ENCODE data around the gene TNRC6C.
A peak's percentile ranks its signal among the peaks of the same experiment; 100 is the strongest.

Gene TNRC6C

DNA sequence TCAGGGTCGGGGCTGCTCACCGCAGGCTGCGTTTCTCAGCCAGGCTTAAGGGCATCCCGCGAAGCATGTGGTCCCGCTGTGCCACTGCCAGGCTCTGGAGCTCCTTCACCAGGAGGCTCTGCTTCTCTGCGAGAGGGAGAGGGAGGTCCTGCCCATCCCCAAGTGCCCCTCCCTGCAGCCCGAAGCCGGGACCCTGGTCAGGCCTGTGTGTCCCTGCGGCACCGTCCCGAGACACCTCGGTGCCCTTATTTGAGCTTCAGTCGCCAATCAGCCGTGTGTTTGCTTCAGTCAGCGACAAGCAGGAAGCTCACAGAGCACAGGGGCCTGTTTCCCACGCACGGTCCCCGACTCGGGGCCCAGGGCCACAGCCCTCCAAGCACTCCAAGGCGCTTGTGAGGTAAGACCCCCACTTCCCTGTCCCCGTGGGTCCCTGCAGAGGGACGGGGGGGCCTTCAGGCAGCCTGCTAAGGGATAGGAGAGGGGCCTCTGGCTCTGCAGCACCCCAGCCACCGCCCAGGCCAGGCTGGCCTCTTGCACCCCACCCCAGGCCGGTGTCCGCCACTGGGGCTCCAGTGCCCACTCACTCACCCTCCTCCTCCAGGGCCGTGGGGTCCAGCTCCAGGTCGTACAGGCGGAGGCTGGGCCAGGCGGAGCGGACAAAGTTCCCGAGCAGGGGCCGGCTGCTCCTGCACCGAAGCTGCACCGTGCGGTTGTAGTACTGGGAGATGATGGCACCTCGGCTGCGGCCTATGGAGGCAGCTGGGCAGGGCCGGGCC lies 166.8 kb downstream of the TNRC6C start:
- no peak for DNase-seq (ENCODE audit: low spot score)

DNA sequence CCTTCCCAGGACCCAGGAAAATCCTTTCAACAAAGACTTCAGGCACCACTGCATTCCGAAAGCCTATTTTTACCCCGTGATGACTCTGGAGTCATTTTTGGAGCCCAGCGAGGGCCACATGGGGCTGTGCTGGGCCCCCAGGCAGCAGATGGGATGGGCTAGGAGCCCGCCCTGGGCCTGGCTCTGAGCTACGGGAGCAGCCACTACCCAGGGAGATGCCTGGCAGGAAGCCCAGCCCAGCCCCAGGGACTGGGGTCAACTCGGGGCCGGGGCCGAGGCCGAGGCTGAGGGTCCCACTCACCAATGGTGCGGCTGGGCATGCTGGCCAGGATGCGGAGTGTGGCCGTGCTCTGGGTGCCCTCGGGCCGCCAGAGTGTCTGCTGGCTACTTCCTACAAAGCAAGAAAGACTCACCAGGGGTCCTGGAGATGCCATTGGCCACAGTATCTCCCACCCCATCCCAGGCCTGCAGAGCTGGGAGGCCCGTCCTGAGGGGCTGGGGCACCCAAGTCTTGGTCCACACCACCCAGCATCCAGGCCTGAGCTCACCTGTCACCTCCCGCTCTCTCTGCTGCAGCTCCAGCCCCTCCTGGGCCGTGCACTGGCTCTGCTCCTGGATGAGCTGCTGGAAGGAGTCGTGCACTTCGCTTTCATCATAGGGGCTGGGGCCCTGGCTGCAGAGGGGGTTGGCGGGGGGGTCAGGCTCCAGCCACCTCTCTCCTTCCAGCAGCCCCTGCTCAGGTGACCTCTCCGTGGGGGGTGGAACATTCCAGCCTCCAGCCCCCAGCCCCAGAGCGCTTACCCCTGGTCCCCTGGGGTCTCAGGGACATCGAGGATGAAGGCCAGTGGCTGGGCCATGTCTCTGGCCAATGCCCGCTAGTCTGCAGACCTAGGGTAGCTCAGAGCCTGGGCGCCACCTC lies 167.7 kb downstream of the TNRC6C start:
- no peak for DNase-seq (ENCODE audit: low spot score)

DNA sequence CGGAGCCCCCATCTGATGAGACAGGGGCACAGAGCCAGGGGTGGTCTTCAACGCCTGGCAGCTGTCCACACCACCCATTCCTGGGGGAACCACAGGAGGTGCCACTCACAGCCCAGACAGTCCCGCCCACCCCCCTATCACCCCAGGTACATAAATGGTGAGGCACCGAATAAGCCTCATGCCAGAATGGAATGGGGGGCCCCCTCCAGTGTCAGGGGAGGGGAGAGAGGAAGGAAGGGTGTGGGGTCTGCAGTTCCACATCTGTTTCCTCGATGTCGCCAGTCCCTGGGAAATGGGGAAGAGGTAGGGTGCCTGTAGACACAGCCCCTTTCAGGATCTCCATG lies 168.4 kb downstream of the TNRC6C start:
- no peak for DNase-seq (ENCODE audit: low spot score)

DNA sequence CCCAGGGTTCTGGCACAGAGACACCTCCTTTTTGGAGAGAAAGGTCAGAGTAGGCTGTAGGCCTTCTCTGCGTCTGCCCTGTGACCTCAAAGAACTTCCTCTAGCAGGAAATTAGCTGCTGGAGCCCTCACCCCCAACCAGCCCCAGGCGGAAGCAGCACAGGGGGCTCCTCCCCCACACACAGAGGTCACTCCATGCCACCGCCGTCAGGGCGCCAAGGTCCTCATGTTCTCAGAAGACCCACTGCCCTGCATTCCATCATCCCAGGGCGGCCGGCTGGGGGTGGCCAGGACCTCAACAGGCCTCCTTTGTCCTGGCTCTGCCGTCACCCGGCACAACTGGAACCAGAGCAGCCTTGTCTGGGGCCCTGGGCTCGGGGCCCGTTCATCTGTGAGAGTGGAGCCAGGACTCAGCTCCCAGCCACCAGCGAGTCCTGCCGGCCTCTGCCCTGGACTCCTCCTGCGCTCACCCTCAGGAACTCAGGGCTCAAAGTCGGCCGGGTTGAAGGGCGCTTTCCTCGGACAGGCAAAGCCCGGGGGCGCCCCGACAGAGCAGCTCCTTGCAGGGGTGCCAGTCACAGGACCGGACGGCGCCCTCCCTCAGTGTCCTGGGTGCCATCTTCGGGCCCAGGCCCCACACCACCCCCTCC lies 168.9 kb downstream of the TNRC6C start:
- DNase-seq (ENCODE audit: low spot score): no peak

DNA sequence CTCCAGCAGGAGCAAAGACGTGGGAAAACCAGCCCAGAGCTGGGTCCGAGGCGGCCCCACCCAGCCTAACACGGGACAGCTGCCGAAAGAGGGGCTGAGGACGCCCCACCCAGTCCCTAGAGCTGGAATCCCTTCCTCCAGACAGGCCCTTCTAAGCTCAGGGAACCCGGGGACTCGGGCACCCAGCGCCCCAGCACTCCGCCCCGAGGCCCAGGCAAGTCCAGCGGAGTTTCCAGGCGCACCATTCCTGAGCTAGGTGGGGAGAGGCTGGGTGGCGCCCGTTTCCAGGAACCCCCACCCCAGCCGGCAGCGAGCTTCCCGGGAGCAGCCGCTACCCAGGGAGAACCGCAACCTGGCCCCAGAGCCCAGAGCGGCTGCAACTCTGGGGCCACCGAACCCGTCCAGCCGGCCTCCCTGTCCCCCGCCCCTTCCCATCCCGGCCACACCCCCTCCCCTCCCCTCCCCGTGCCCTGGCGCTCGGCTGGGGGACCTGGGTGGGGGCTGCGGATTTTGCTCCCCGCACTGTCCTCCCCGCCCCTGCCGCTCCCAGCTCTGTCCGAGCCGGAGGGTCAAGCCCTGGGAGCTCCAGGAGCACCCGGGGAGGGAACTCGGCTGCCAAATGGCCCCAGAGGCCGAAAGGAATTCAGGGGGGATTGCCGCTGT lies 169.5 kb downstream of the TNRC6C start:
- no peak for DNase-seq (ENCODE audit: low spot score)

DNA sequence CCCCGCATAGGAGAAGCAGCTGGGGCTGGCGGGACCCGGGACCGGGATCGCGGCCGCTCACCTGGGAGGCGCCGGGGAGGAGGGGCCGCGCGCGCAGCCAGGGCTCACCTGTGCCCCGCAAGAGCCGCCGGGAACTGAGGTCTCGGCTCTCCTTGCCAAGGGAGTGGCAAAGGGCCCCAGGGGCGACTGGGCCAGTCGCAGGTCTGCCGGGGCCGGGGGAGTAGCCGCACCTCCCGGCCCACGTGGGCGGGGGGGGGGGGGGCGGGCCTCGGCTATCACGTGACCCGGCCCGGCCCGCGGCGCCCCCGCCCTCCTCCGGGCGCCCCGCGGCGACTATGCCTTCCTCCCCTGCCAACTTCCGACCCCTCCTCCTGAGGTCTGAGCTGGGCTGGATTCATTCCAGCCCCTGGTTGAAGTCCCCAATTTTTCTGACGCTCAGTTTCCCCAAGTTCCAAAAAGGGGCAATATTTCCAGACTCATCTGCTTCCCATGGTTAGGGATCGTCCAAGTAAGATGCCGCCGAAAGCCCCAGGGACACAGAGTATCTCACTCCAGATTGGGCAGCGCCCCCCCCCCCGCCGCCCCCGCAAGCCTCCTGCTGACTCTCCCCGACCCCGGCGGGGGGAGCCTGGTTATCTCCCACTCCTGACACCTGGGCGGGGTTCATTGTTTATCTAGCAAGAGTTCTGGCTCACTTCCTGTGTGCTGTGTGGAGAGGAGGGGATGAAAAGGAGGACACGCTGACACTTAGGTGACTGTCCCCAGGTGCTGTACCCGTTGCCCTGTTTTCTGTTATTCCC lies 170.2 kb downstream of the TNRC6C start, which contains the start of gene TMC6:
Gene TMC6, minus strand, starts transcription at position 205 of the 800 bp plus-strand sequence. CDS start 1,923 bp downstream, outside the sequence.
- DNase-seq (ENCODE audit: low spot score): peak; percentile 89

DNA sequence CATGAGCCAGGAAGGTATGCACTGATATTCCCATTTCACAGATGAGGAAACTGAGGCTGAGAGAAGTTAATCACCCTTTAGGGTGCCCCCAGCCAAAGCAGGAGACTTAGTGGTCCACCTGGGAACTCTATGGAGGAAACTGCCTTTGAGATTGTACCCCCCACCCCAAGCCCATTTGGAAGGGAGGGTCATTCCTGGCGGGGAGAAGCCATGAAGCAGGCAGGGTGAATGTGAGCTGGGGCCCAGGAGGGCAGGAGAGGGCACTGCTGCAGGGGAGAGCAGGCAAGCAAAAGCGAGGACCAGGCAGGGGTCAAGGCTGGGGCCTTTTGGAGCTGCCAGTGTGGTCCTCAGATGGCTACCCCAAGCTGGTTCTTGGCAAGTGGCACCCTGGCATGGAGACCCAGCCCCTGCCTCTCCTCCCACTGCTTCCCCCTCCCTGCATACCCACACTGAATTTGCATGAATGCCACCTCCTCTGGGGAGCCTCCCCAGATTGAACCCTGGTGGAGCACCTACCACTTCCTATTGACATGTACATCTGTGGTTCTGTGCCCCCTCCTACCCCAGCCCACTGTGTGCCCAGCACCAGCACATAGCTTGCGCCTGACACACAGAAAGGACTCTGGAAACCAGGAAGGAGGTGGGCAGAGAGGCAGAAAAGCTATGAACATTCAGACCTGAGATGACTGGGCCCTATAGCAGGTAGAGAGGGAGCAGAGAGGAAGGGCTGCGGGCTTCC lies 171.0 kb downstream of the TNRC6C start:
- DNase-seq (ENCODE audit: low spot score): no peak

DNA sequence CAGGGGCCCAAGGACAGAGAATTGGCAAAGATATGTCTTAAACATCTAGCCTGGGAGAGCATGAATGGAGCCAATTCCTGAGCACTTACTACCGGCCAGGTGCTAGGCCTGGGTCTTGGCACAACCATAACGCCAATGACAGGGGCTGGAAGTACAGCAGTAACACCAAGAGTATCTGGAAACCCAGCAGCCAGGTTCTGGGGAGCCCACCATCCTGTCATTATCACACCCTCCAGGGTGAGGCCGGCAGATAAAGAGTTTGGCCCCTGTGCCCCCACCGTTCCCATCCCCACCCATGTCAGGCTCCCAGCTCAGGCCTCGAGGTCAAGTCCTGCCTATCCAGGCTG lies 171.6 kb downstream of the TNRC6C start:
- no peak for DNase-seq (ENCODE audit: low spot score)

DNA sequence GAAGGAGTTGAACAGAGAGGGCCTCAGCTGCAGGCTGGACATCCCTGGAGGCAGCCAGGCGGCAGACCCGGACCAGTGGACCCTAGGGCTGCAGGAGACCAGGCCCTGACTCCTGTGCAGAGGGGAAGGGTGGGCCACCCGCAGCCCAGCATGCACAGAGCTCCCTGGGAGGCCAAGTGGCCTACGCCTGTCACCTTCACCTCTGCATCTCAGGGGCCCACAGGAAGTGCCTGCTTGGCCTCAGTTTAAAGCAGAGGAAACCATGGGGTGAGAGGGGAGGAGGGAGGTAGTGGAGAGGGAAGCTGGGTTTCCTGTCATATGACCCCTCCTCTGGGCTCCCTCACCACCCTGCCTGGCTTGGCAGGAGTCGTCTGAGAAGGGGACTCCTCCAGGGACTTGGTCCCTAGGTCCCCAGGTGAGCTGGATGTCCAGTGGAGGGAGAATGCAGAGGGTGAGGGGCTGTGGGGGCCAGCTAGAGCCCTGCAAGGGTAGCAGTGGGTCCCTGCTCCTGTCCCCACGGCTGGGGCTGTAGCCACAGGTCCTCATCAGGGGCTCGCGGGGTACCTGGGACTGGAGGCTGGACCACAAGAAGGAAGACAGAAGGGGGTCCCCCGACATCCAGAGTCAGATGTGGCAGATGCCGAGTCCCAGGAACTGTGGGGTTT lies 172.1 kb downstream of the TNRC6C start, which contains the start of gene TMC8:
Gene TMC8, plus strand, starts transcription at position 335 of the 665 bp plus-strand sequence. CDS start 818 bp downstream, outside the sequence.
- no peak for DNase-seq (ENCODE audit: low spot score)

DNA sequence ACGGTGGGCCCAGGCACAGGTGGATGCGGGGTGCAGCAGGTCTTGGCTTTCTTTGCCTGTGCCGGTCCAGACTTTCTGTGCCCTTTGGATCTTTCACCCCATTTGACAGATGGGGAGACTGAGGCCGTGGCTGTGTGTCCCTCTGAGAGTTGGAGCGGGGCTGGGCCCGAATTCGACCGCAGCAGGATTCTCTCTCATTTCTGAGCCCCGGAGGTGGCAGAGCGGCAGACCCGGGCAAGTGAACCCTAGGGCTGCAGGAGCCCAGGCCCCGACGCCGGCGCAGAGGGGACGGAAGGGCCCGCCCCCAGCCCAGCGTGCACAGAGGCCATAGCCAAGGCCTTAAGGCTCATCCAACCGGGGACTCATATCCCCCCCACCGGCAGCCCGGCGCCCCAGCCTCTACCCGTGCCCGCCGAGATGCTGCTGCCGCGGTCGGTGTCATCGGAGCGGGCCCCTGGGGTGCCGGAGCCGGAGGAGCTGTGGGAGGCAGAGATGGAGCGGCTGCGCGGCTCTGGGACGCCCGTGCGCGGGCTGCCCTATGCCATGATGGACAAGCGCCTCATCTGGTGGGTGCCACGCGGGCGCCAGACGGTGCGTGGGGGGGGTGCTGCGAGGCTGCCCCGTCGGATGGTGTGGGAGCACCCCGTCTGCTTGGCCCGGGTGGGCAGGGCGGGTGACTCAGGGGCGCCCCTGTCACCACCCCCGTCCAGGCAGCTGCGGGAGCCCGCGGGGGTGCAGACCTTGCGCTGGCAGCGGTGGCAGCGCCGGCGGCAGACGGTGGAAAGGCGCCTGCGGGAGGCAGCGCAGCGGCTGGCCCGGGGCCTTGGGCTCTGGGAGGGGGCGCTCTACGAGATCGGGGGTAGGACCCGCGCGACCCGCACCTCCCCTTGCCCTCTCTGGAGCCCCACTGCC lies 172.9 kb downstream of the TNRC6C start:
- peak; percentile 75 for DNase-seq (ENCODE audit: low spot score)

DNA sequence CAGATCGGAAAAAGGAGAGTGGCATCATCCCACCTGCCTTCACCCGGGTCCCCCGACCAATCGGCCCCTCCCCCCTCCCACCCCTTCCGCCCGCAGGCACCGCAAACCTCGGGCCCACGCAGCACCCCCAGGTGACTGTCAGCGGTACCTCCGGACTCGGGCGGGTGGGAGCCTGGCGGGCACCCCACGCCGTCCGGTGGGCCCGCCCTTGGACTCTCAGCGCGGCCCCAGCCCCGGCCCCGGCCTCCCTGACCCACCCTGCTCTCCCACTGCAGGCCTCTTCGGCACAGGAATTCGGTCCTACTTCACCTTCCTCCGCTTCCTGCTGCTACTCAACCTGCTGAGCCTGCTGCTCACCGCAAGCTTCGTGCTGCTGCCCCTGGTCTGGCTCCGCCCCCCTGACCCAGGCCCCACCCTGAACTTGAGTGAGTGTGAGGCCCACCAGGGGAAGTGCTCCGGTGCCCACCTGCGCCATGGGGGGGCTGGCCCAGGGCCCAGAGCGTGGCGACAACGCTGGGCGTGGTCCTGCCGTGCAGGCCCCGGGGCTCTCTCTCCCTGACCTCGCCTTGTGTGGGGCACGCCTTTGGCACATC lies 173.7 kb downstream of the TNRC6C start:
- no peak for DNase-seq (ENCODE audit: low spot score)

DNA sequence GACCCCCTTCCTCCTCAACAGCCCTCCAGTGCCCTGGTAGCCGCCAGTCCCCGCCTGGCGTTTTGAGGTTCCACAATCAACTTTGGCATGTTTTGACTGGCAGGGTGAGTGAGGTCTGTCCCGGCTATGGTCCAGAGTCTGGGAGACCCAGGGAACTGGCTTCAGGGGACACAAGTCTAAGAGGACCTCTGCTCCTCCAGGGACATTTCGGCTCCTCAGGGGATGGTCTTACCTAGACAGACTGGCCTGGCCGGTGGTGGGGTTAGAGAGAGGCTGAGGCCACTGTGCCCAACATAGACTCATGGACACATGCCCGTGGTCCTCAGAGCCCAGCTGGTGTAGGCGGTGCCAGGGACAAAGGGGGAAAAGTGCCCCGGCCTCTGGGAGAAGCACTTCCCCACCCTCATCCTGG lies 174.3 kb downstream of the TNRC6C start:
- DNase-seq (ENCODE audit: low spot score): no peak

DNA sequence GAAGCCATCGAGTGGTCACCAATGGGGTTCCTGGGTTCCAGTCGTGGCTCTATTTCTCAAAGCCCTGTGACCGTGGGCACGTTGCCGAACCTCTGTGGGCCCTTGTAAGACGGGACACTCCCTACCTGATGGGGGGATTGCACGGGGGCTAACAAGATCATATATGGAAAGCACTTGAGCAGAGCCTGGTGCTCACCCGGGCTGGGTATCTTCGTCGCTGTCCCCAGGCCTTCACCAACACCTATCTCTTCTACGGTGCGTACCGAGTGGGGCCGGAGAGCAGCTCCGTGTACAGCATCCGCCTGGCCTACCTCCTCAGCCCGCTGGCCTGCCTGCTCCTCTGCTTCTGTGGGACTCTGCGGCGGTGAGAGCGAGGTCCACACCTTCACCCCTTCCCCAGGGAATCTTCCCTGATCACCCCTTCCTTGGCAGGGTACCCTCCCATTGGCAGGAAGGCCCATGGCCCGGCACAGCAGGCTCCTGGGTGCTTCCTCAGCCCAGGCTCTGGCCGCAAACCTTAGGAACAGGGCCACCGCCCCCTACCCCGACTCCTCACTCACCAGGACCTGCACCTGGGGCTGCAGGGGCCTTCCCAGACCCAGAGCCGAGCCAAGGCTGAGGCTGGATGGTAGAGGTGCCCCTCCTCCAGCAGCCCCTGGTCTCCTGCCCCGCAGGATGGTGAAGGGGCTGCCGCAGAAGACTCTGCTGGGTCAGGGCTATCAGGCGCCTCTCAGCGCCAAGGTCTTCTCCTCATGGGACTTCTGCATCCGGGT lies 174.9 kb downstream of the TNRC6C start:
- no peak for DNase-seq (ENCODE audit: low spot score)

DNA sequence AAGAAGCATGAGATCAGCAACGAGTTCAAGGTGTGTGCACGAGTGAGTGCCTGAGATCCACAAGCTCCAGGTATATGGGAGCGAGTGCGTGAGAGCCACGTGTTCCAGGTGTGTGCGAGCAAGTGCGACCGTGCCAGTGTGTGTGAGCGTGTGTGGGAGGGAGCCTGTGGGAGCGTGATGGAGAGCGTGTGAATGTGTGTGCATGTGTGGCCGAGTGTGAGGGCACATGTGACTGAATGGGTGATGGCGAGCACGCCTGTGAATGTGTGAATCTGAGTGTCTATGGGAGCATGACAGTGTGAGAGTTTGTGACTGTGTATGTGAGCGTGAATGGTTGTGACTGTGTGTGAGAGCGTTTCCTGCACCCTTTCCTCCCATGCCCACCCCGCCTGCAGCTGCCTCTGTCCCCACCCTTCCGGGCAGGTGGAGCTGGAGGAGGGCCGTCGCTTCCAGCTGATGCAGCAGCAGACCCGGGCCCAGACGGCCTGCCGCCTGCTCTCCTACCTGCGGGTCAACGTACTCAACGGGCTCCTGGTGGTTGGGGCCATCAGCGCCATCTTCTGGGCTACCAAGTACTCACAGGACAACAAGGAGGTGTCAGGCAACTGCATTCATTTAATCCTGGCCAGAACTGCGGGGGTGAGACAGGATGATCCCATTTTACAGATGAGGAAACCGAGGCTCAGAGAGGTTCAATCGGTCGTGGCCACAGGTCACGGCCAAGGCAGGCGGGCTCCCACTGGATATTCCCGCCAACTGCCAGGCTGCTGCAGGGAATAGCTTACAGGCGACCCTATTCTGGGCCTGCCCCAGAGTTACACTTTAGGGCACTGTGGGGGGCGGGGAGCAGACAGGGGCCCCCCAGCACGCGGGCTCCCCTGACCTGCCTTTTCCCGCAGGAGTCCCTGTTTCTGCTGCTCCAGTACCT lies 175.7 kb downstream of the TNRC6C start:
- DNase-seq (ENCODE audit: low spot score): peak; percentile 75

DNA sequence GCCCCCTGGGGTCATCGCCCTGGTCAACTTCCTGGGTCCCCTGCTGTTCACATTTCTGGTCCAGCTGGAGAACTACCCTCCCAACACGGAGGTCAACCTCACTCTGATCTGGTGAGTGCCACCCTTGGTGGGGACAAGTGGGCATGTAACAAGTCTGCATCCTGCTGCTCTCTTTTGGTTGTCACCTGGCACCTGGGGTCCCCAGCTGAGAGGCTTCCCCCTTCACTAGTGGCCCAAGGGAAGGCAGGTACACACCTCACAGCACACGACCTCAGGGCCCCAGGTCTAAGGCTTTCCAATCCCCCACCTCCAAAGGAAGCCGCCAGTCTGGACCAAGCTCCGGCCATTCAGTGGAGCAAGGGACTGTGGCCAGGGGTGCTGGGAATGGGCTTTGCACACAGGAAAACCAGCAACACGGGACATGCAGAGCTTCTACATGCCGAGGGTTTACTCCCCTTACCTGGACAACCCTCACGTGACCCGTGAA lies 176.4 kb downstream of the TNRC6C start:
- DNase-seq (ENCODE audit: low spot score): no peak

DNA sequence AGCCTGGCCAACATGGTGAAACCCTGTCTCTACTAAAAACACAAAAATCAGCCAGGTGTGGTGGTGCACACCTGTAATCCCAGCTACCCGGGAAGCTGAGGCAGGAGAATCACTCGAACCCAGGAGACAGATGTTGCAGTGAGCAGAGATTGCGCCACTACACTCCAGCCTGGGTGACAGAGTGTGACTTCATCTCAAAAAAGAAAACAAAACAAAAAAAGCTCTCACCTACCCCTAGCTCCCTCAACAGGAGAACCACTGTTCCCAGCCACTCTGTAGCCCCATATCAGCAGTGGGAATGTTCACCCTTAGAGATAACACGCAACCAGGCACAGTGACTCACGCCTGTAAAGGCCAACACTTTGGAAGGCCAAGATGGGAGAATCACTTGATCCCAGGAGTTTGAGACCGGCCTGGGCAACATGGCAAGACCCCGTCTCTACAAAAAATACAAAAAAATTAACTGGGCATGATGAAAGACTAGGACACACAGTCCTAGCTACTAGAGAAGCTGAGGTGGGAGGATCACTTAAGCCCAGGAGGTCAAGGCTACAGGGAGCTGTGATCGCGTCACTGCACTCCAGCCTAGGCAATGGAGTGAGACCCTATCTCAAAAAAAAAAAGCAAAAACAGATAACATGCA lies 177.5 kb downstream of the TNRC6C start:
- no peak for DNase-seq (ENCODE audit: low spot score)
